NCI-H1092 treated with DMSO at 0.1 percent for 48 hours (cell line): Measurements from ENCODE around the gene ZRANB3.
"Not testable (repeated sequence)": the region's sequence is repeated elsewhere in the genome, so short reads cannot be mapped to it uniquely, and the experiment has no call there.

Source experiments
- DNase-seq: peaks from one replicate; lab custom pipeline; 2025; lab: John Stamatoyannopoulos, UW

Gene ZRANB3

GRCh38 chr2:135530313-135531230 lies at the start of gene ZRANB3:
ZRANB3 (minus strand) TSS chr2:135531218.
- peak; percentile 98 for DNase-seq

DNA sequence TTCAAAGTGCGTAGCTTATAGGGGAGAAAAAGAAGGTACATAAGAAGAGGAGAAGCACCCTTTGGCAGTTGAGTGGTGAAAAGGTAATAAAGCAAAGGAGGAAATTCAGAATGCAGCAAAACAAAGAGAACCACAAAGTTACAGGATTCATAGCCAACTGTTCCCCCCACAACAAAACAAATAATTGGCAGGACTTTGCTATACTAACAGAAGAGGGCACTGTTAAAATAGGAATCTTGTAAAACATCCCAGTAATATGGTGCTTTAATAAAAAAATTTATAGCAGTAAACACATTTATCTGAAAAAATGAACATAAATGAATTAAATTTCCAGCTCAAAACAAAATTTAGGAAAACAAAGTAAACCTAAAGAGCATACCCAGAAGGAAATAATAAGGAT lies 42.6 kb upstream of the ZRANB3 start:
- no peak for DNase-seq

DNA sequence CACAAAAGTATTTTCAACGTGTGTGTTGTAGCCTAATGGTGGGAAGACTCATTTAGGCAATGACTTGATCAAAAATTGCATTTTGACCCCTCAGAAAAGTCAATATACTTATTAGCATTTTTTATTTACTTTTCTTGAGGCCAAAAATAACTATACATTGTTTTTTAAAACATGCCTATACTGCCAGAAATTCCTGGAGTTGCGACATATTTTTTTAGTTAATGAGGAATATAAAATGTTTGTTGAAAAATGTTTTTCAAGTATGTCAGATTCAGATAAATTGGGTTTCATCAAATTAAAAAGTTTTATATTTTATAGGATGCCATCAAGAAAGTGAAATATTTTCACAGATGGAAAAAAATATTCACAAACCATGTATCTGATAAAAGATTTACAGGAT lies 39.9 kb upstream of the ZRANB3 start:
- DNase-seq, result no peak

DNA sequence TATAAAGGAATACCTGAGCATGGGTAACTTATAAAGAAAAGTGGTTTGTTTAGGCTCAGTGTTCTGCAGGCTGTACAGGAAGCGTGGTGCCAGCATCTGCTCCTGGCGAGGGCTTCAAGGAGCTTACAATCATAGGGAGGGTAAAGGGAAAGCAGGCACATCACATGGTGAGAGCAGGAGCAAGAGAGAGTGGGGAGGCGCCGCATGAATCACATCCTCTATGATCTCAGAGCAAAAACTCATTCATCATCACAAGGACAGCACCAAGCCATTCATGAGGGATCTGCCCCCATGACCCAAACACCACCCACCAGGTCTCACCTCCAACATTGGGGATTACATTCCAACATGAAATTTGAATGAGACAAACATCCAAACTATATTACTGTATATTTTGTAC lies 32.8 kb upstream of the ZRANB3 start:
- DNase-seq, result no peak

- DNase-seq, result no peak
Measured at GRCh38 chr2:135561925-135562324, 30.9 kb upstream of the ZRANB3 start.

- no peak for DNase-seq
Measured at GRCh38 chr2:135557530-135557929, 26.5 kb upstream of the ZRANB3 start.

GRCh38 chr2:135555311-135555710 lies 24.3 kb upstream of the ZRANB3 start:
- no peak for DNase-seq

GRCh38 chr2:135552887-135553286 lies 21.9 kb upstream of the ZRANB3 start:
- no peak for DNase-seq

DNA sequence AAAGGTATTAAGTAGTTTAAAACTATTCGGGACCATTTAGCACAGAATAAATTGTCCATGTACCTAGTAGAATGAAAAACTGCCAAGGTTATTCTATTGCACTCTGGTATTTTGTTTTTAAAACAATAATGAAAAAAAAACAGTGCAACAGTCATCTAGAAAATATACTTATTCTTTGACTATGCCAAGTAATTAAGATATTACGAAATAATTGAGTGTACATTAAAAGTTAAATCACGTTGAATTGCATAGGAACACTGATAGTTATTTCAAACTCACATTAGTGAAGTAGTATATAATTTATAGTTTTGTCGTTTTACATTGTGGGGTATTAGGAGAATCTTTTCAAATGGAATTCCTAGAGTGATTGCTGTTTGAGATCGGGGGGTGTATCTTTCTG lies 20.3 kb upstream of the ZRANB3 start:
- no peak for DNase-seq

GRCh38 chr2:135547311-135547710 lies 16.3 kb upstream of the ZRANB3 start:
- no peak for DNase-seq

DNA sequence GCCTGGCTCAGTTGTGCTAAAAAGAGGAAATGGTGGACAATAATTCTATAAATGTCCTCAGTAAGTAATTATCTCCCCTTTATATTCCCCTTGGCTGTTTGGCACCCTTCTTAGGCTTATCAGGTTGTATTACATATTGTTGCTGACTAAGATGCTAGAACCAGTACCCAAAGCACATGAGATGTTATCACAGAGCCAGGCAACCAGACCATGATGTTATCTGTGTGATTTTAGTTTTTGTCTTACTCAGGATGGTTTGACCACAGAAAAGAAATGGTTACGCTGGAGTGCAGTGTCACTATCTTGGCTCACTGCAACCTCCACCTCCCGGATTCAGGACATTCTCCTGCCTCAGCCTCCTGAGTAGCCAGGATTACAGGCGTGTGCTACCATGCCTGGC lies 15.4 kb upstream of the ZRANB3 start:
- DNase-seq, result no peak

GRCh38 chr2:135533545-135533944 lies 2.5 kb upstream of the ZRANB3 start:
- DNase-seq, result not testable (repeated sequence)

- no peak for DNase-seq
Measured at GRCh38 chr2:135532581-135532980, 1.6 kb upstream of the ZRANB3 start.

- peak; percentile 99 for DNase-seq
Measured at GRCh38 chr2:135531231-135532197, 496 bp upstream of the ZRANB3 start, which contains the start of gene R3HDM1. R3HDM1 (plus strand) TSS chr2:135531484; CDS start chr2:135604846, 73,362 bp downstream.

GRCh38 chr2:135528006-135528405 lies 3.0 kb downstream of the ZRANB3 start:
- DNase-seq, result no peak

DNA sequence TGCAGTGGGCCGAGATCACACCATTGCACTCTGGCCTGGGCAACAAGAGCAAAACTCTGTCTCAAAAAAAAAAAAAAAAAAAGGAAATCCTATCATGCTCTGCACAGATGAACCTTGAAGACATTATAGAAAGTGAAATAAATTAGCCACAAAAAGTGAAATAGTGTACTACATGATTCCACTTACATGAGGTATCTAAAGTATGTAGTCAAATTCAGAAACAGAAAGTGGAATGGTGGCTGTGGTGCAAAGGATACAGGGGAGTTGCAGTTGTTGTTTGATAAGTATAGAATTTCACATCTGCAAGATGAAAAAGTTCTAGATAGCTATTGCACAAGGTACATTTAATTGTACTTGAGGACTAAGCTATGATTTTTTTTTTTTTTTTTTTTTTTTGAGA lies 5.2 kb downstream of the ZRANB3 start:
- DNase-seq, result no peak

- DNase-seq, result no peak
Measured at GRCh38 chr2:135512099-135512498, 18.9 kb downstream of the ZRANB3 start.

DNA sequence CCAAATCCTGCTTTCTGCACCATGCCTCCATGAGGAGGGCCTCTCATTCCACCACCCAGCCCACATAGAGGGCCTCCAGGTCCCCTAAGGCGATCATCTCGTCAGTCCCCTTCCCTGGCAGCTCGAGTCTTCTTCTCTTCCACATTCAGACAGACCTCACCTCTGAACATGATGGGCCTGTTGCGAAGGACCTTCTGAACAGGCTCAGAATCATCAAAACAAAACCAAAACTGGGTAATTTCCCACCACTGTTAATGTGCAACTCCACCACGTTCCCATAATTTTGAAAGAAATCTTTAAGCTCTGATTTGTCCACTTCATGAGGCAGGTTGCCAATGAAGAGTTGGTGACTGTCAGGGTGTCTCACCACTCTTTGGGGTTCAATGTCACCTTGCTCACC lies 20.4 kb downstream of the ZRANB3 start:
- DNase-seq, result no peak

DNA sequence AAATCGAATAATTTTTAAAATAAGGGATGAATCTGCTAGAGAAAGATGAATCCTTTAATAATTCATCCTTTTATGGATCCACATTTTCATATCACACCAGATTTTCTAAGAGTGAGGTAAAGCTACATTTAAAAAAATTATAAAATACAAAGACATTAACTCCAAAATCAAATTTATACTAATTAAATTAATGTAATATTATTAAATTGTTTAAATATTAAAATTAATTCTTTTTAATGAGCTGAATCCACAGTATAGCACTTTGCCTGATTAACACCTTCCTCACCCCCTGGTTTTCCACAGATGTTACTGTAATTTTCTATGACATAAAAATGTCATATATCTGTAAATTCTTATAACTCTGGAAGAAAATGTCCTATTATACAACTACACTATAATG lies 26.2 kb downstream of the ZRANB3 start:
- DNase-seq, result no peak

DNA sequence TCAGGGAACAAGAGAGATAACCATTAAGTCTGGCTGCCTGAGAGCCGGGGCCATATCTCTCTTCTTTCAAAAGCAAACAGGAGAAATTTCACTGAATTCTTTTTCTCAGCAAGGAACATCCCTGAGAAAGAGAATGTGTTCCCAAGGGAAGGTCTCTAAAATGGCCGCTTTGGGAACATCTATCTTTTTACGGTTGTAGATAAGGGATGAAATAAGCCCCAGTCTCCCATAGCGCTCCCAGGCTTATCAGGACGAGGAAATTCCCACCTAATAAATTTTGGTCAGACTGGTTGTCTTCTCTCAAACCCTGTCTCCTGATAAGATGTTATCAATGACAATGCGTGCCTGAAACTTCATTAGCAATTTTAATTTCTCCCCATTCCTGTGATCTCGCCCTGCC lies 32.4 kb downstream of the ZRANB3 start:
- not testable (repeated sequence) for DNase-seq

DNA sequence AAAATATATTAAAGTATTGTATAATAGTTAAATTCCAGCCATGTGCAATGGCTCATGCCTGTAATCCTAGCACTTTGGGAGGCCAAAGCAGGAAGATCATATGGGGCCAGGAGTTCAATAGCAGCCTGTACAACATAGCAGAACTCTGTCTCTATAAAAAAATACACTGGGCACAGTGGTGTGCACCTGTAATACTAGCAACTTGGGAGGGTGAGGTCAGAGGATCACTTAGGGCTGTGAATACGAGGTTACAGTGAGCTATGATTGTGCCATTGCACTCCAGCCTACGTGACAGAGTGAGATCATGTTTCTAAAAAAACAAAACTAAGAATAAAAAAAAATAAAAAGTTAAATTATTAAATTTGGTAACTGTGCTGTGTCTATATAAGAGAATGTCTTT lies 36.1 kb downstream of the ZRANB3 start:
- DNase-seq, result no peak

- DNase-seq, result no peak
Measured at GRCh38 chr2:135494503-135494902, 36.5 kb downstream of the ZRANB3 start.

DNA sequence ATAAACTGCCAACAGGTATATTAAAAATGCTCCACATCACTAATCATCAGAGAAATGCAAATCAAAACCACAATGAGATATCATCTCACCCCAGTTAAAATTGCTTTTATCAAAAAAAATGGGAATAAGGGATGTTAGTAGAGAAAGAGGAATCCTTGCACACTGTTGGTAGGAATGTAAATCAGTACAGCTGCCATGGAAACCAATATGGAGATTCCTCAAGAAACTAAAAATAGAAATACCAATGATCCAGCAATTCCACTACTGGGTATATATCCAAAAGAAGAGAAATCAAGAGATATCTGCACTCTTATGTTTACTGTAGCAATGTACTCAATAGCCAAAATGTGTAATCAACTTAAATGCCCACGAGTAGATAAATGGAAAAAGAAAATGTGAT lies 40.6 kb downstream of the ZRANB3 start:
- DNase-seq, result no peak
